H1 (cell line): ENCODE results near the gene PCYT2. TPM values are rescaled to one million over a fixed set of nuclear protein-coding genes. Genes with fewer than 3 reads are reported as not detected.

Experiments
- CHD1 ChIP-seq: IDR thresholded peaks from 2 replicates; pipeline ENCODE4 v1.6.1; 2012; ENCODE audit warnings: low read depth, low read length, improper control_type of control experiment
- EZH2 ChIP-seq: fragments of 200-600 bp; sonication (generic); IDR thresholded peaks from 2 replicates; pipeline ENCODE4 v1.7.1; 2012; ENCODE audit warnings: low read depth, mild to moderate bottlenecking, moderate library complexity, low read length, inconsistent platforms; ENCODE audit not compliant: severe bottlenecking
- FOSL1 ChIP-seq: IDR thresholded peaks from 2 replicates; pipeline ENCODE4 v1.6.1; 2011; ENCODE audit warnings: mild to moderate bottlenecking, low read depth, low read length, moderate library complexity; ENCODE audit not compliant: insufficient read depth
- GTF2F1 ChIP-seq: IDR thresholded peaks from 2 replicates; pipeline ENCODE4 v1.6.1; 2012; ENCODE audit warnings: low read depth, low read length, improper control_type of control experiment, borderline replicate concordance
- KDM5A ChIP-seq: fragments of 200-600 bp; IDR thresholded peaks from 2 replicates; pipeline ENCODE4 v1.7.1; 2012; ENCODE audit warnings: mild to moderate bottlenecking, low read length, inconsistent platforms, mixed read lengths
- MAFK ChIP-seq: IDR thresholded peaks from 2 replicates; pipeline ENCODE4 v1.6.1; 2012; ENCODE audit warnings: low read depth, mild to moderate bottlenecking, improper control_type of control experiment, low read length
- POLR2A ChIP-seq, 2 experiments: IDR thresholded peaks; 1 replicate in 1 of 2; 2 replicates in 1 of 2; pipeline ENCODE4 v1.6.1; 2011; ENCODE audit warnings: low read depth in 2 of 2, low read length in 2 of 2, mild to moderate bottlenecking in 2 of 2; ENCODE audit errors: control extremely low read depth in 1 of 2
- POU5F1 ChIP-seq: IDR thresholded peaks from 2 replicates; pipeline ENCODE4 v1.6.1; 2011; ENCODE audit warnings: low read depth, mild to moderate bottlenecking, low read length, moderate library complexity
- RNF2 ChIP-seq: fragments of 200-900, 300-1000 bp; sonication (generic); IDR thresholded peaks from 2 replicates; pipeline ENCODE4 v1.7.1; 2016; ENCODE audit warnings: borderline replicate concordance, low read depth, mild to moderate bottlenecking, antibody characterized with exemption, low read length; ENCODE audit not compliant: poor library complexity, severe bottlenecking; ENCODE audit errors: missing control alignments
- RXRA ChIP-seq: IDR thresholded peaks from 2 replicates; pipeline ENCODE4 v1.6.1; 2011; ENCODE audit warnings: low read depth, mild to moderate bottlenecking, low read length, moderate library complexity; ENCODE audit not compliant: insufficient read depth
- SIN3A ChIP-seq, 2 experiments: IDR thresholded peaks in 1 of 2; conservative IDR thresholded peaks in 1 of 2; 2 replicates each; pipeline ENCODE4 v1.6.1; 2011 to 2012; ENCODE audit warnings: low read length in 2 of 2, improper control_type of control experiment in 1 of 2, low read depth in 1 of 2, mild to moderate bottlenecking in 1 of 2
- SP4 ChIP-seq: IDR thresholded peaks from 2 replicates; pipeline ENCODE4 v1.6.1; 2012; ENCODE audit warnings: low read length, inconsistent platforms
- SRF ChIP-seq: IDR thresholded peaks from 2 replicates; pipeline ENCODE4 v1.6.1; 2011; ENCODE audit warnings: mild to moderate bottlenecking, low read depth, low read length, moderate library complexity
- TAF1 ChIP-seq: IDR thresholded peaks from 2 replicates; pipeline ENCODE4 v1.6.1; 2011; ENCODE audit warnings: mild to moderate bottlenecking, low read depth, low read length
- TAF7 ChIP-seq: optimal IDR thresholded peaks from 2 replicates; pipeline ENCODE3; 2011; ENCODE audit warnings: low read depth, mild to moderate bottlenecking, inconsistent platforms, low read length, moderate library complexity, borderline replicate concordance
- TBP ChIP-seq: IDR thresholded peaks from 2 replicates; pipeline ENCODE4 v1.6.1; 2011; ENCODE audit warnings: low read depth, low read length, improper control_type of control experiment
- TCF12 ChIP-seq: IDR thresholded peaks from 2 replicates; pipeline ENCODE4 v1.6.1; 2011; ENCODE audit warnings: low read depth, mild to moderate bottlenecking, low read length
- ZNF274 ChIP-seq: IDR thresholded peaks from 2 replicates; pipeline ENCODE4 v1.7.0; 2012; ENCODE audit warnings: low read length, borderline replicate concordance; ENCODE audit errors: extremely low read depth
- polyA plus RNA-seq, 7 experiments: library from polyadenylated mRNA; depleted of rRNA in 3 of 7; stranded (reverse) in 5 of 7; unstranded in 2 of 7; fragments of >200 nt in 5 of 7; fragments of 200-250 nt in 2 of 7; gene quantifications; 1 replicate in 5 of 7; 2 replicates in 1 of 7; 4 replicates in 1 of 7; pipeline versions ENCODE4 v1.2.1 to v1.2.3, GENCODE V29; 2011 to 2013; ENCODE audit warnings: missing spikeins in 2 of 7, mixed read lengths in 2 of 7
- total RNA-seq: library from RNA; stranded (reverse); fragmentation: NEBNext Ultra II Directional; extraction: Animal tissue kit (Norgen Biotek cat#: 25700); gene quantifications from 2 replicates; pipeline ENCODE4 v1.2.1, GENCODE V29; 2021
- TF ChIP-seq, protein P1 (sequence below): IDR thresholded peaks from 2 replicates; pipeline ENCODE4 v1.6.1; 2012; ENCODE audit warnings: low read length, inconsistent platforms
- TF ChIP-seq, protein P2 (sequence below): IDR thresholded peaks from 2 replicates; pipeline ENCODE4 v1.6.1; 2012; ENCODE audit warnings: inconsistent platforms
- TF ChIP-seq, protein P3 (sequence below): IDR thresholded peaks from 2 replicates; pipeline ENCODE4 v1.6.1; 2012; ENCODE audit warnings: inconsistent platforms

Gene PCYT2
- total and polyA plus RNA-seq, 2 of the 8 experiments (the other 6 are each of a cell fraction or from before 2014, with no cell fraction given): 29.9 to 31.3 TPM

DNA sequence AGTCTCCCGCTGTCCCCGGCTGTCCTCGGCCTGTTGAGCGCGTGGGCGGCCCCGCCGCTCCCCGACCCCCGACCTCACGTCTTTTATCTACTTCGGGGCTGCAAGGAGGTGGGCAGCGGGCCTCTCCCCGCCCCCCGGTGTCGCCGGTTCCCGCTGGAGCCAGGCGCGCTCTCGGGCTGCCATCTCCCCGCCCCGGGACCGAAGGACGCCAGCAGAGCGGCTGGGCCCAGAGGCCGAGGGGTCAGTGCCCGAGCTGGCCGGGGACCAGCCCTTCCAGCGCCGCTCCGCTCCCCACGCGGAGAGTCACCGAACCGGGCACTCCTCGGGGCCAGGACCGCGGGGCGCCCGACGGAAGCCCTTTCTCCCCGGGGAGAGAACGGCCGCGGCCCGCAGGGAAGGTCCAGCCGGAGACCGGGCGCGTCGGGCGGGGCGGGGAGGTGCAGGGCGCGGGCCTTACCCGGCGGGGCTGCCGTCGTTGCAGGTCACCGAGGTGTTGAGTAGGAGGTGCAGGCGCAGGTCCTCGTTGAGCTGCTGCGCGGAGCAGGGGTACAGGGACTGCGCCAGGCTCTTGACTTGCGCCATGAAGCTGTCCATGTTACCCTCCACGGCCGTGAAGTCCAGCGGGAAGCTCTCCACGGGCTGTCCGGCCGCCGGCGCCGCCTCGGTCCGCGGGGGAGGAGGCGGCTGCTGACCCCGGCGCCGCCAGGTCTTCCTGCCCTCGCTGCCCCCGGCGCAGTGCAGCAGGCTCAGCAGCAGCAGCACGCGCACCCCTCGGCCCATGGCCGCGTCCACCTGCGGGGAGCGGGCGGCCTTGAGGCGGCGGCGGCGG, 49.1 kb upstream of the PCYT2 start (continued):
- TF ChIP-seq, protein P1, sequence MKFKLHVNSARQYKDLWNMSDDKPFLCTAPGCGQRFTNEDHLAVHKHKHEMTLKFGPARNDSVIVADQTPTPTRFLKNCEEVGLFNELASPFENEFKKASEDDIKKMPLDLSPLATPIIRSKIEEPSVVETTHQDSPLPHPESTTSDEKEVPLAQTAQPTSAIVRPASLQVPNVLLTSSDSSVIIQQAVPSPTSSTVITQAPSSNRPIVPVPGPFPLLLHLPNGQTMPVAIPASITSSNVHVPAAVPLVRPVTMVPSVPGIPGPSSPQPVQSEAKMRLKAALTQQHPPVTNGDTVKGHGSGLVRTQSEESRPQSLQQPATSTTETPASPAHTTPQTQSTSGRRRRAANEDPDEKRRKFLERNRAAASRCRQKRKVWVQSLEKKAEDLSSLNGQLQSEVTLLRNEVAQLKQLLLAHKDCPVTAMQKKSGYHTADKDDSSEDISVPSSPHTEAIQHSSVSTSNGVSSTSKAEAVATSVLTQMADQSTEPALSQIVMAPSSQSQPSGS: no peak
- TF ChIP-seq POU5F1 (no peak), TBP (no peak), TCF12 (no peak), POLR2A (IDR thresholded peaks at IDR 0.05; ENCODE audit: control extremely low read depth in 1 of 2, low read depth in 2 of 2, low read length in 2 of 2) (no peak), MAFK (no peak), RXRA (no peak), EZH2 (peak; percentile 95), RNF2 (no peak), SIN3A (conservative IDR thresholded peaks at IDR 0.05 in 1 of 2, IDR thresholded peaks at IDR 0.05 in 1 of 2; ENCODE audit: low read depth in 1 of 2, low read length in 2 of 2) (no peak), SRF (no peak), TAF1 (no peak), SP4 (no peak), TAF7 (no peak), GTF2F1 (no peak), KDM5A (no peak), FOSL1 (no peak), ZNF274 (no peak), CHD1 (no peak)
- TF ChIP-seq, protein P2, sequence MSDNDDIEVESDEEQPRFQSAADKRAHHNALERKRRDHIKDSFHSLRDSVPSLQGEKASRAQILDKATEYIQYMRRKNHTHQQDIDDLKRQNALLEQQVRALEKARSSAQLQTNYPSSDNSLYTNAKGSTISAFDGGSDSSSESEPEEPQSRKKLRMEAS: peak; percentile 36; the same call in 1 of the 2 replicates
- TF ChIP-seq, protein P3, sequence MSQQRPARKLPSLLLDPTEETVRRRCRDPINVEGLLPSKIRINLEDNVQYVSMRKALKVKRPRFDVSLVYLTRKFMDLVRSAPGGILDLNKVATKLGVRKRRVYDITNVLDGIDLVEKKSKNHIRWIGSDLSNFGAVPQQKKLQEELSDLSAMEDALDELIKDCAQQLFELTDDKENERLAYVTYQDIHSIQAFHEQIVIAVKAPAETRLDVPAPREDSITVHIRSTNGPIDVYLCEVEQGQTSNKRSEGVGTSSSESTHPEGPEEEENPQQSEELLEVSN: peak; percentile 52
